AG09319 (cell line): Measurements from ENCODE around the gene CWC27.

ENCODE experiments used
- DNase-seq: peaks from one replicate; pipeline ENCODE4 v3.0.0-alpha.2; 2010; ENCODE audit warnings: low read depth; ENCODE audit errors: extremely low read depth
- TF ChIP-seq, protein P1 (sequence below): IDR thresholded peaks from 2 replicates; pipeline ENCODE4 v1.5.1; 2011; ENCODE audit warnings: low read depth, mild to moderate bottlenecking, inconsistent platforms, low read length, moderate library complexity

CWC27 gene

DNA sequence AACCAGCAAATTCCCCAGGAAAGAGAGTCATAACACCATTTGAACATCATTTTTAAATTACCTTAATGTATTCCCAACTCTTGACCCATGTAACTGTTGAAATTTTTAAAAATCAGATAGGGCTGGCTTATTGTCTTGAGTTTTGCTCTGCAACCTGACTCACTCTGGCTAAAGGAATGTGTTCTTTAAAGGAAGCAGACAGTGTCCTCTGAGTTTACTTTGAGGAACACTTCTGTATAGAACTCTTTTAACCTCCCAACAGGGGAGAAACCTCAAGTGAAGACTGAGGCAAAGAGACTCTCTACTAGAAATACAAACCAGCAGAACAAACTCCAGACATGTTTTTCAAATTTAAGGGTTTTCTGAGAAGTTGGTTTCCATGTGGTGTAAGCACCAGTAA, 248.9 kb downstream of the CWC27 start:
- DNase-seq: no peak
- TF ChIP-seq, protein P1, sequence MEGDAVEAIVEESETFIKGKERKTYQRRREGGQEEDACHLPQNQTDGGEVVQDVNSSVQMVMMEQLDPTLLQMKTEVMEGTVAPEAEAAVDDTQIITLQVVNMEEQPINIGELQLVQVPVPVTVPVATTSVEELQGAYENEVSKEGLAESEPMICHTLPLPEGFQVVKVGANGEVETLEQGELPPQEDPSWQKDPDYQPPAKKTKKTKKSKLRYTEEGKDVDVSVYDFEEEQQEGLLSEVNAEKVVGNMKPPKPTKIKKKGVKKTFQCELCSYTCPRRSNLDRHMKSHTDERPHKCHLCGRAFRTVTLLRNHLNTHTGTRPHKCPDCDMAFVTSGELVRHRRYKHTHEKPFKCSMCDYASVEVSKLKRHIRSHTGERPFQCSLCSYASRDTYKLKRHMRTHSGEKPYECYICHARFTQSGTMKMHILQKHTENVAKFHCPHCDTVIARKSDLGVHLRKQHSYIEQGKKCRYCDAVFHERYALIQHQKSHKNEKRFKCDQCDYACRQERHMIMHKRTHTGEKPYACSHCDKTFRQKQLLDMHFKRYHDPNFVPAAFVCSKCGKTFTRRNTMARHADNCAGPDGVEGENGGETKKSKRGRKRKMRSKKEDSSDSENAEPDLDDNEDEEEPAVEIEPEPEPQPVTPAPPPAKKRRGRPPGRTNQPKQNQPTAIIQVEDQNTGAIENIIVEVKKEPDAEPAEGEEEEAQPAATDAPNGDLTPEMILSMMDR: no peak

DNA sequence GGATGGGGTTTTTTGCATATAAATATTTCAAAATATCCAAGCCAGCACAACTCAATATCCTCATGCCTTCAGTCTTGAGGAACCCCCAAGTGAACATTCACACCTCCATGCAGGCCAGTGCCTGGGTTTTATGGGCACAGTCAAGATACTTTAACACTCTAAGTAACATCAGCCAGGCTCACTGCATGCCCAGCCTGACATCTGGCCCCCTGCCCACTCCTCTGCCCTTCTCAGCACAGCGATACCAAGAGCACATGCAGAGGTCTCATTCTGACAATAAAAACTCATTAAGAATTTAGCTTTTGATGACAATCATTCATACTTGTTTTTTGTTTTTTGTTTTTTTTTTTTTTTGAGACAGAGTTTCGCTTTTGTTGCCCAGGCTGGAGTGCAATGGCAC, 250.0 kb downstream of the CWC27 start:
- TF ChIP-seq, protein P1: no peak
- no peak for DNase-seq

DNA sequence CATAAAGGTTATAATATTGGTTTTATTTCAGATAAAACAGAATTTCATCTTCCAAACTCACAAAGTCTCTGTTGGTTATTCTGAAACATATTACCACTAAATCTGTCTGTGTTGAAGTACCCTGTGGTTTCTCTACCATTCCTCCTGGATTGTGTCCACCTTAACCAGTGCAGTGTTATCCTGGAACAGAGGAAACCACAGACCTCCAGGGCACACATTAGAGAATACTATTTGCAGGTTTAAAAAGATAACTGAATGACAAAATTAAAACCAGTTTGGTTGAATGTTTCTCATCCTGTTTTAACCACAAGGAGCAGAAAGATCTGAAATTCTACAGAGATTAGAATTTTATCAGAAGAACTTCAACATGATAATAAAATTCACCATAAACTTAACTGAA, 251.8 kb downstream of the CWC27 start:
- DNase-seq: no peak

DNA sequence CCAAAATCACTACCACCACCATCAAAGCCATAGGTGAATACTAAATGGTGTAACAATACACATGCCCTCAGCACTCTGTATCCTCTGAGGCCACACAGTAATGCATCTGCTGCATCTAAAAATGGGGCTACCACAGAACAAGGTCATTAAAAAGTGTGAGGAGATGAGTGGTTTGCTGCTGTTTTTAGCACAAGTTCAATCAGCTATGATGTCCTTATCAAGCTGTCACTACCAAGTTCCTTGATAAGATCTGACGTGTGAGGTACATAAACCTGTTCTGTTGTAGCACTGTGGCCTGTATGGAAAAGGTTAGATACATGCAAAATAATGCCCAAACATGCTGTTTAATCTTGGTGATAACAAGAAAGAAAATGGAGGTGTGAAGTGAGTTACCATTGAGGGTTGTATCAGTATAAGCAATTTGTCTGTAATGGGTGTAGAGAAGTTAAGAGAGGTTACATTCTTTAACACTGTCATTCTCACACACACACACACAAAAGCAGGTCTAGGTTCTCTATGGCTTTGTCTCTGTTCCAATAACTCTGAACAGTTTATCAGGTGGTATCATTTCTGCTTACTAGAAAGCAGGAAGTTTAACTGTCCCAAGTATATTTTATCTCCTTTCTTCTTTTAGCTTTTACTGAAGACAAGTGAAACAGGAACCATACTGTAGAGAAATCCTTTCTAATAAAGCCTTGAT, 252.9 kb downstream of the CWC27 start:
- TF ChIP-seq, protein P1: no peak
- no peak for DNase-seq

More for the DNA sequence above, 251.8 kb downstream of the CWC27 start:
- TF ChIP-seq, protein P1: no peak

DNA sequence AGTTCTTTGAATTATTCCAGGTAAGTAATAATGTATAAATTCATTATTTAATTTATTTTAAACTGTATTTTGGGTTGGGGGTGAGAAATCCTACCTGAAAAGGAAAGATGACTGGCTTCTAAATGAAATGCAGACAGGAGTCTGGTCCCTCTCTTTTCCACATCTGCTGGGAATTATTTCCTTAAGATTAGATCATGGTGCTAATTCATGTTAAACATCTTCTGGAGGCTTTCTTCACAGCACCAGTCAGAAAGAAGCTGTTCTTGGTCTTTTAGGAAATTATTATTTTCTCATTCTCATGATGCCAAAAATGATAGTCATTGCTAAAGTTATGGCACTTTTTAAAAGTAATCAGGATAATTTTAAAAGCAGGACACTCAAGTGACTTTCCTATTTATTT, 254.2 kb downstream of the CWC27 start:
- TF ChIP-seq, protein P1: no peak
- no peak for DNase-seq

DNA sequence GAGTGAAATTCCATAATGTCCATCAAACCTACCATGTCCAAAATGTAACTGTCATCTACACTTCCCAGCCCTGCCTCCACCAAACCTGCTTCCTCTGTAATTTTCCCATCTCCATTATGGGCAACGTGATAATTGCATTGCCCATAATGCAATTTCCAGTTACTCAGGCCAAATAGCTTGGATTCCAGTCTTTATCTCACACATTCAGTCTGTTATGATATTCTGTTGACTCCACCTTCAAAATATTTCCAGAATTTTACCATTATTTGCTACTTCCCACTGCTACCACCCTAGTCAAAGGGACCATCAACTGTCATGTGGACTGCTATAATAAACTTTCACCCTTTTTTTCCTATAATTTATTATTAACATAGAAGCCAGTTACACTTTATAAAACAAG, 256.0 kb downstream of the CWC27 start:
- no peak for DNase-seq
- TF ChIP-seq, protein P1: no peak

DNA sequence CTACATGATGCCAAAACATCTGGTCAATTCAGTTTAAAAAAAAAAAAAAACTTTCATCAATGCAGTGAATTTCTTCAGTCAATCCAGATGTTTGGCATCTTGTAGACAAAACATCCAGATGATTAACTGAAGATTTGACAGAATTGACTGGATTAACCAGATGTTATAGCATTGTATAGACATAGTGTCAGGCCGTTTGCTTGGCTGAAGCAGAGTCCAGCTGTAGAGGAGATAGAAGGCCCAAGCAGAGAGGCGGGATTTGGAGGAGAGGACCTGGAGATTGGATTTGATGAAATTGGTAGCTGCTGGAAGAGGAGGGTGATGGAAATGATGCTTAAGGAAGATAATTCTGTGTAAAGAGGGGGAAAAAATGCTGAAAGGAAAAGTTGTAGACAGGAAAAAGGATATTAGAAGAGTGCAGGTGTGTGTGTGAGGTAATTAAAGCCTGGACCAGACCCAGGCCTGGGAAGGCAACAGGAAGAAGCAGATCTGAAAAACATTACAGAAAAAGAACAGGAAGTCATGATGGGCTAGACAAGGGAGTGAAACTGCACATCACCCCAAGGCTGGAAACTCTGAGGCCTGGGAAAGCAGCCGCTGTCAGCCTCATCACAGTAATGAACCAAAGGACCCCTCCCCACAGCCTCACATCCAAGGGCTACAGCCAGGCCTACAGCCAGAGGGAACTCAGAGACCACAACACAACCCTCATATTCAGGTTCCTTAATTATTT, 258.3 kb downstream of the CWC27 start:
- DNase-seq: no peak
- TF ChIP-seq, protein P1: no peak
